ENCODE results near the gene ALOX5.

Gene ALOX5

GRCh38 chr10:45422866-45423659 lies 49.0 kb downstream of the ALOX5 start:
- no peak for DNase-seq (ENCODE audit: low read depth in 2 of 2, low spot score in 1 of 2)

DNA sequence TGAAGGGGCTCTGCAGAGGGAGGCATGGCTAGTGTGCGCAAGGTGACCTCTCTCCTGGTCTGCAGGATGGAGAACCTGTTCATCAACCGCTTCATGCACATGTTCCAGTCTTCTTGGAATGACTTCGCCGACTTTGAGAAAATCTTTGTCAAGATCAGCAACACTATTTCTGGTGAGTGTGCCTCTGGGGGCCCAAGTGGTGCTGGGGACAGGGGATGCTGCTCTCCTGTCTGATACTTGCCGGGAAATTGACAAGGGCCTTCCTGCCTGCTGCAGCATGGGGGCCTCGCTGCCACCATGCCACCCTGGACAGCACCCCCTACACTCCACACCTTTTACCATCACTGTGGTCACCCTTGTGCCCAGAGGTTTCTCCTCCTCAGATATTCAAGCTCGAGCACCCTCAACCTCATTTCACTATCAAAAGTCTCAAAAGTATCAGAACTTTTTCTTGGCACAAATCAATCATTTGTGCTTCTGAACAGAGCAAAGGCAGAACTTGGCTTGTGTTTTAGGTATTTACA lies 50.0 kb downstream of the ALOX5 start:
- no peak for DNase-seq (ENCODE audit: low read depth in 2 of 2, low spot score in 1 of 2)

GRCh38 chr10:45424668-45425404 lies 50.8 kb downstream of the ALOX5 start:
- DNase-seq (ENCODE audit: low read depth in 2 of 2, low spot score in 1 of 2) = no peak

DNA sequence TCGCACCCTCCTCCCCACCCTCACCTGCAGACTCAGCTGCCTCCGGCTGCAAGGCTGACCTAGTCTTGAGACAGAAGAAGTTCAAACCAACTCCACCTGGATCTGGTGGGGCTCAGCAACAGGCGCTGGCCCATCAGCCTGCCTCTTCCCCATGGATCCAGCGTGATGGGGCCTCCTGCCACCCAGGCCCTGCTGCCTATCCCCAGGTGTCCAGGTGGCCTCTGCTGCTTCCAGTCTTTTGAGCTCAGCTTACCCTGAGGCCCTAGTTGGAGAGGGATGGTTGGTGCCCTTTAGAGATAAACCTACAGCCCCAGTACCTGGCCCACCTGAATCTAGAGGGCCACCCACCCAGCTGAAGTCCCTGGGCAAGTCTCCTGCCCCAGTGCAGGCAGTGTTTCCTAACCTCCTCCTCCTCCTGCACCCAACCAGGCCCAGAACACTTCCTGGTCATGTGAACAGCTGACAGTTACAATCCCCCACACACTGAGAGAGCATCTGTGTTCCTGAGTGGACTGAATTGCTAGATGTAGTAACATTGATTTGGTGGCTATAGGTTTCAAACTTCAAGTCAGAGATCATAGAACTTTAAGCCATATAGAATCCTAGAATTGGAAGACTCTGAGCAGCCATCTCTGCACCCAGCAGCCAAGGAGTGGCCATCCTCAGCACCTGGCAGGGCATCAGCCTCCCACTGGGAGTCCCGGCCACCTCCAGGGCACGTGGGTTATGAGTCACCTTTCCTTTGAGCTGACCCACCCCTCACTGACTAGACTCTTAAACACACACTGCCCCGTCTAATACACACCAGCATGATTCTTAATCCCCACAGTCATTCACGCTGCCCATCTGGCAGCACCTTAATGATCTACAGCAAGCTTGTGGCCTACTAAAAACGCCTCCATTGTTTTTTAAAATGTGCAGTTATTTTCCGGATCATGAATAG lies 51.9 kb downstream of the ALOX5 start:
- no peak for DNase-seq (ENCODE audit: low read depth in 2 of 2, low spot score in 1 of 2)

DNA sequence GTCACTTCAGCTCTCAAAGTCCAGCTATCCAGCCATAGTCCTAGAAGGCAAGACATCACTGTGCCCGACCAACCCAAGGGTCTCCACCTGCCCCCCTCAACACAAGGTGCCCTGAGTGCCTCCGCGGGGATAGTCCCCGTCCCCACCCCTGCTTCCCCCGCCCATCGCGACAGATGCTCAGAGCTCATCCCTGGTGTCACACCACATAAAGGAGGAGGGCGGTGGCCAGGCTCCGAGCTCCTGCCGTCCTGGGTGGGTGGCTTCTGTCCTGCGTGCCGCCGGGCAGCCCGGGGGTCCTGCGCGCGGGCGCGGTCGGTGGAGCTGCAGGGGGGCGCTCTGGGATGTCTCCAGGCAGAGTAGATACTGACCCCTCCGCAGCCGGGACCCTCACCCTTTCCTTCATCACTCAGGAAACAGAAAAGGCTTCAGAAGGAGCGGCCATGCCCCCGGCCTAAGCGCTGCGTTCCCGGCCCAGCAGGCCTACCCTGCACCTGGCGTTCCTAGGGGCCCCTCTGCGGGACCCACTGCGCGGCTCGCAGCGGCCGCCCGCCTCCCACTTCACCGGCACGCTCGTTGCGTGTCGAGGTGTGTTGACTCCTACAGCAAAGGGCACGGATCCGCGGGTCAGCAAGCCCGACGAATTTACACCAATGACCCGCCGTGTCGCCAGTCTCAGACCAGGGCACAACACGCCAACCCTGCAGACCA lies 53.4 kb downstream of the ALOX5 start:
- DNase-seq (ENCODE audit: low read depth in 2 of 2, low spot score in 1 of 2) = no peak

GRCh38 chr10:45427970-45428366 lies 54.0 kb downstream of the ALOX5 start:
- DNase-seq (ENCODE audit: low read depth in 2 of 2, low spot score in 1 of 2) = no peak

GRCh38 chr10:45428611-45429510 lies 54.8 kb downstream of the ALOX5 start:
- no peak for DNase-seq (ENCODE audit: low read depth in 2 of 2, low spot score in 1 of 2)

GRCh38 chr10:45429790-45430189 lies 55.8 kb downstream of the ALOX5 start:
- DNase-seq (ENCODE audit: low read depth in 2 of 2, low spot score in 1 of 2) = no peak

DNA sequence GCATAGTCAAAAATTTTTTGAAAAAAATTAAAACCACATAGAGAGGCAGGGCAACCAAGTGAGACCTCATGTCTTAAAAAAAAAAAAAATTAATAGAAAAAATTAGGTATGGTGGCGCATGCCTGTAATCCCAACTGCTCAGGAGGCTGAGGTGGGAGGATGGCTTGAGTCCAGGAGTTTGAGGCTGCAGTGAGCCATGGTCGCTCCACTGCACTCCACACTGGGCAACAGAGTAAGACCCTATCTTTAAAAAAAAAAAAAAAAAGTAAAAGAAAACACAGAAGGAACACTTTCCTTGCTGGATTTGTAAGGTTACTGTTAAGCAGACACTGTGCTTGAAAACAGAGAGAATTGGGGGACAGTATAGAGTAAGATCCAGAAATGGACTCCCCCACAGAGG lies 58.1 kb downstream of the ALOX5 start:
- DNase-seq (ENCODE audit: low read depth in 2 of 2, low spot score in 1 of 2) = no peak

GRCh38 chr10:45432700-45433472 lies 58.9 kb downstream of the ALOX5 start:
- no peak for DNase-seq (ENCODE audit: low read depth in 2 of 2, low spot score in 1 of 2)

DNA sequence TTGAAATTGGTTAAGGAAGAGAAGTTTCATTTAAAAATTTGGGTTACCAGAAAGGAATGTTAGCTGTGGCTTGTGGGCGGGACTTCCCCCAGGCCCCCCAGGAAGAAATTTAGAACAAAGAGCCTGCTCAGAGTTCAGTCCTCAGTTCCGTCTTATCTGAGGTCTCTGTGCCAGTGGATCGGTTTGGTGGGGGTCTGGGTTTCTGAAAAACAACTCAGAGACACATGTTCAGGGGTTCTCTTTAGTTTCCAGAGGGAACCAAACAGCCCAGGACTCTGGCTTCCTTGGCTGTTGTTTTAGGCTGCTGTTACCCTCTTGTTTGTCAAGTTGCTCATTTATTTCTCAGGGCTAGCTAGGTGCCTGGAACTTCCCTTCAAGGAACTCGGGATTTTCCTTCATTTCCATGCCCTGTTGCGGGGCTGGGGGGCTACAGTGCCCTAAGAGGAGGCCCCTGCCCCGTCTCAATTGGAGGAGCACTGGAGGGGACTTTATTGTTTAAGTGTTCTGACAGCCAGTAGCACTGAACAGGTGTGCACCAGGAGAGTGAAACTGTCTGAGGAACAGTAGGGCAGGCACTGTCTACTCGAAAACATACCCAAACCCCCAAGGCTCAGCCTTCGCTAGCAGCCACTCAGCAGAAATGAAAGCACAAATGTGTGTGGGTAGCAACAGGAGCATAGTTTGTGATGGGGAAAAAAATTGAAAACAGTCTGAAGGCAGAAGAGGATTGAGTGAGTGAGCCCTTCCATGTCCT lies 59.9 kb downstream of the ALOX5 start:
- no peak for DNase-seq (ENCODE audit: low read depth in 2 of 2, low spot score in 1 of 2)

- DNase-seq (ENCODE audit: low read depth in 2 of 2, low spot score in 1 of 2) = no peak
Measured at GRCh38 chr10:45437587-45438465, 63.8 kb downstream of the ALOX5 start.

DNA sequence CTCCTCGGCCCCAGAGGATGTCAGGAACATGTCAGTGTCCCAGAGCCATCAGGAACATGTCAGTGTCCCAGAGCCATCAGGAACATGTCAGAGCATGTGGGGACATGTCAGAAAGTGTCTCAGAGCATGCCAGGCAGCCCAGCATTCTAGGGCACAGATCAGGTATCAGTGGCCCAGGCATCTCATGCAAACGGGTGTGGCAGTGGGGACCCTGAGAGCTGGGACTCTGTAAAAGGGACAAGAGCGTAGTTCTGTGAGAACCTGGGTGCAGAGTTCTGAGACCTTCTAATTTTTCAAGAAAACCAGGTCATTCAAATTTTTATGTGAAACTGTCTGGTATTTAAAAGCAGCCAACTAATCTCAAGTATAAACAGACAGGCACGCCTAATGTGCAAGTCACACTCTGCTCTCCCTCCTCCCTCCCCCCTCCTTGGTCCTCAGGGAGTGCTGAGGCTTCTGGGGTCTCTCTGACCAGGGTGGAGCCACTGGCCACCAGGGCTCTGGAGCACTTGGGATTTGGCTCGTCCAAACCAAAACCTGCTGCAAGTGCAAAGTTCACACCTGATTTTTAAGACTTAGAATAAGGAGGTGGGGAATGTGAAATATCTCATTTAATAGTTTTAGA lies 64.6 kb downstream of the ALOX5 start:
- no peak for DNase-seq (ENCODE audit: low read depth in 2 of 2, low spot score in 1 of 2)

DNA sequence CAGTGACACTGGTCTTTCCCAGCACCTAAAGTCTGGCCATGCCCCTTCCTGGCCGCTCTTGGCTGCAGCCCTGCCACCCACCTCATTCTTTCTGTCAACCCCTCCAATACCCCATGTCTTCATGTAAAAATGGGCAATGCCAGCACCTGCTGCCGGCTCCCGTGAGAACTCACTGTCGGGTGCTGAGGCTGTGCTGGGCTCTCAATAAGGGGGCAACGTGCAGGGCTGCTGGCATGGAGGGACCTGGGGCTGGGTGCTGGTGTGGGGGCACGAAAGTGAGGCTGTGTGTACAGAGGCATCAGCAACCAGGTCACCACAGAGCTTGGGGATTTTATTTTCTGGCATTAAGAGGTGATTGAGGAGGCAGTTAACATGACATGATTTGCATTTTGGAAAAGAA lies 65.3 kb downstream of the ALOX5 start:
- no peak for DNase-seq (ENCODE audit: low read depth in 2 of 2, low spot score in 1 of 2)

- DNase-seq (ENCODE audit: low read depth in 2 of 2, low spot score in 1 of 2) = no peak
Measured at GRCh38 chr10:45439873-45440272, 65.9 kb downstream of the ALOX5 start.

DNA sequence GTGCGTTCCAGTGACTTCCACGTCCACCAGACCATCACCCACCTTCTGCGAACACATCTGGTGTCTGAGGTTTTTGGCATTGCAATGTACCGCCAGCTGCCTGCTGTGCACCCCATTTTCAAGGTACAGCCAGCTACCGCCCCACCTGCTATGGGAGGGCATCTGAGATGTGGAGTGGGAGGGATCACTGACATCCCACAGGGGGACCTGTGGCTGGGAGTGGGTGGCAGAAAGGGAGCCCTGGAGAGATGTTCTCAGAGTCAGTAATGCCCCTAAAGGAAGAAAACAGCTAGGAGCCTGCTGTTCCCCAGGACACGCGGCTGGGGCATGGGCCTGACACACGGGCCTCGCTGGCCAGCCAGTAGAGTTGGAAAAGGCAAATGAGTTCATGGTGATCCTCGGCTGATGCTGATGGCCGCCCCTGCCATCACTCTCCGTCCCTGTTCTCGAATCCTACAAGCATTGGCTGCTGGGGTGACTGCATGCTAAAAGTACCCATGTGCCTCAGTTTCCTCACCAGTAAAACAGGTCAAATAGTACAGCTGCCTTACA lies 66.6 kb downstream of the ALOX5 start:
- DNase-seq (ENCODE audit: low read depth in 2 of 2, low spot score in 1 of 2) = no peak

Data from stimulated activated CD8-positive, alpha-beta memory T cell treated with anti-CD3 and anti-CD28 coated beads, Interleukin-4, amount 100 ng/mL, for 1 hour (primary cell).